SK-N-SH (cell line): ENCODE data around the gene PPIC. TPM values are rescaled to one million over a fixed set of nuclear protein-coding genes. Genes with fewer than 3 reads are reported as not detected.

Source experiments
- CTCF ChIA-PET: fragments of 300-600, 350-600 bp; formaldehyde crosslinking; extraction: SDS; loops from one replicate; lab custom pipeline; 2021; lab: Yijun Ruan, JAX
- POLR2A ChIA-PET: fragments of 350-600 bp; sonication (Branson Sonifier 250); formaldehyde crosslinking; extraction: SDS; loops from one replicate; lab custom pipeline; 2020; ENCODE audit warnings: antibody characterized with exemption, inconsistent platforms; lab: Yijun Ruan, JAX
- DNase-seq: peaks from one replicate; pipeline ENCODE4 v3.0.0; 2012
- H2AFZ ChIP-seq: fragments of 200-600 bp; sonication (generic); 2 replicates; pipeline ENCODE4 v1.8.1; 2016; ENCODE audit warnings: antibody characterized with exemption, mild to moderate bottlenecking, low read depth
- H3F3A ChIP-seq: fragments of 200-600 bp; sonication (generic); replicated peaks from 2 replicates; pipeline ENCODE3; 2016; ENCODE audit warnings: antibody characterized with exemption, mild to moderate bottlenecking; ENCODE audit not compliant: insufficient read depth
- H3K27ac ChIP-seq, 2 experiments: fragments of 200-500 bp in 1 of 2; fragments of 200-600 bp in 1 of 2; sonication (Bioruptor generic) in 1 of 2; sonication (generic), shearing (Covaris generic) in 1 of 2; 2 replicates each; pipeline versions ENCODE4 v1.5.1 to v1.6.1; 2014 to 2016; ENCODE audit warnings: low read depth in 2 of 2, inconsistent platforms in 1 of 2, low read length in 1 of 2, mild to moderate bottlenecking in 1 of 2, mixed read lengths in 1 of 2
- H3K27me3 ChIP-seq: fragments of 200-600 bp; sonication (generic), shearing (Covaris generic); 2 replicates; pipeline ENCODE4 v1.6.1; 2016; ENCODE audit warnings: mixed run types; ENCODE audit not compliant: insufficient read depth
- H3K36me3 ChIP-seq, 2 experiments: fragments of 200-500 bp in 1 of 2; fragments of 200-600 bp in 1 of 2; sonication (Bioruptor generic) in 1 of 2; sonication (generic) in 1 of 2; replicated peaks in 1 of 2; 2 replicates each; pipeline versions ENCODE3 to v1.5.1; 2014 to 2016; ENCODE audit warnings: low read length in 1 of 2, mild to moderate bottlenecking in 1 of 2; ENCODE audit not compliant: insufficient read depth in 2 of 2, control insufficient read depth in 1 of 2
- H3K4me1 ChIP-seq, 2 experiments: fragments of 200-500 bp in 1 of 2; fragments of 200-600 bp in 1 of 2; sonication (Bioruptor generic) in 1 of 2; sonication (generic), shearing (Covaris generic) in 1 of 2; 2 replicates each; pipeline versions ENCODE4 v1.5.1 to v1.6.1; 2014 to 2016; ENCODE audit warnings: low read depth in 1 of 2, low read length in 1 of 2, mixed run types in 1 of 2; ENCODE audit not compliant: insufficient read depth in 2 of 2, control insufficient read depth in 1 of 2
- H3K4me2 ChIP-seq: fragments of 200-600 bp; sonication (generic), shearing (Covaris generic); 2 replicates; pipeline ENCODE4 v1.6.1; 2017; ENCODE audit warnings: mixed run types
- H3K4me3 ChIP-seq, 2 experiments: fragments of 200-500 bp in 1 of 2; fragments of 200-600 bp in 1 of 2; sonication (Bioruptor generic) in 1 of 2; sonication (generic), shearing (Covaris generic) in 1 of 2; 2 replicates each; pipeline versions ENCODE4 v1.5.1 to v1.8.1; 2014 to 2016; ENCODE audit warnings: low read depth in 2 of 2, inconsistent platforms in 1 of 2, low read length in 1 of 2, mild to moderate bottlenecking in 1 of 2, mixed read lengths in 1 of 2, moderate library complexity in 1 of 2
- H3K79me2 ChIP-seq: fragments of 200-600 bp; sonication (generic); 2 replicates; pipeline ENCODE4 v1.8.1; 2017; ENCODE audit warnings: mild to moderate bottlenecking; ENCODE audit not compliant: insufficient read depth
- H3K9ac ChIP-seq: fragments of 200-600 bp; sonication (generic); 2 replicates; pipeline ENCODE4 v1.6.1; 2017; ENCODE audit warnings: mixed run types
- H3K9me2 ChIP-seq: fragments of 200-600 bp; sonication (generic); 2 replicates; pipeline ENCODE4 v1.6.1; 2017; ENCODE audit warnings: mixed run types
- H3K9me3 ChIP-seq: fragments of 200-600 bp; sonication (generic); 2 replicates; pipeline ENCODE4 v1.6.1; 2017; ENCODE audit warnings: mixed run types, mild to moderate bottlenecking, moderate library complexity
- H4K20me1 ChIP-seq: fragments of 200-600 bp; sonication (generic); 2 replicates; pipeline ENCODE4 v1.6.1; 2017; ENCODE audit warnings: mild to moderate bottlenecking, mixed run types; ENCODE audit not compliant: insufficient read depth
- CHD2 ChIP-seq: fragments of 150-350 bp; IDR thresholded peaks from 2 replicates; pipeline ENCODE4 v1.6.1; 2018; ENCODE audit warnings: low read length; ENCODE audit not compliant: partially characterized antibody
- ELF1 ChIP-seq: IDR thresholded peaks from 2 replicates; pipeline ENCODE4 v1.4.0; 2012
- EZH2phosphoT487 ChIP-seq: fragments of 200-600 bp; sonication (generic); IDR thresholded peaks from 2 replicates; pipeline ENCODE4 v1.6.1; 2017; ENCODE audit warnings: low read depth, mixed run types, mild to moderate bottlenecking, antibody characterized with exemption, moderate library complexity, borderline replicate concordance
- FOSL2 ChIP-seq: IDR thresholded peaks from 2 replicates; pipeline ENCODE4 v1.4.0; 2012; ENCODE audit warnings: low read depth, mild to moderate bottlenecking, moderate library complexity, borderline replicate concordance
- FOXJ3 ChIP-seq: sonication (generic); formaldehyde crosslinking; IDR thresholded peaks from 2 replicates; pipeline ENCODE4 v1.5.1; 2020; ENCODE audit warnings: mild to moderate bottlenecking, missing genetic modification reagents
- GABPA ChIP-seq: IDR thresholded peaks from 2 replicates; pipeline ENCODE4 v1.4.0; 2012; ENCODE audit warnings: low read depth, mild to moderate bottlenecking
- GATA2 ChIP-seq: sonication (generic); formaldehyde crosslinking; IDR thresholded peaks from 2 replicates; pipeline ENCODE4 v1.5.0; 2020; ENCODE audit warnings: mild to moderate bottlenecking, missing genetic modification reagents
- JUND ChIP-seq: IDR thresholded peaks from 2 replicates; pipeline ENCODE4 v1.4.0; 2012
- MAX ChIP-seq: IDR thresholded peaks from 2 replicates; pipeline ENCODE4 v1.4.0; 2012; ENCODE audit warnings: low read depth
- NFIC ChIP-seq: IDR thresholded peaks from 2 replicates; pipeline ENCODE4 v1.4.0; 2012; ENCODE audit warnings: borderline replicate concordance
- NRF1 ChIP-seq: IDR thresholded peaks from 2 replicates; pipeline ENCODE4 v1.6.1; 2012; ENCODE audit warnings: low read depth, mild to moderate bottlenecking, low read length
- PBX3 ChIP-seq: IDR thresholded peaks from 2 replicates; pipeline ENCODE4; 2012
- RCOR1 ChIP-seq: fragments of 150-350 bp; IDR thresholded peaks from 2 replicates; pipeline ENCODE4 v1.6.1; 2017; ENCODE audit warnings: antibody characterized with exemption, low read length
- RFX5 ChIP-seq: IDR thresholded peaks from 2 replicates; pipeline ENCODE4 v1.6.1; 2012; ENCODE audit warnings: mild to moderate bottlenecking, improper control_type of control experiment, low read length
- RXRA ChIP-seq: IDR thresholded peaks from 2 replicates; pipeline ENCODE4 v1.4.0; 2012; ENCODE audit warnings: low read depth, mild to moderate bottlenecking, borderline replicate concordance
- TEAD4 ChIP-seq: IDR thresholded peaks from 2 replicates; pipeline ENCODE4 v1.4.0; 2012; ENCODE audit warnings: mild to moderate bottlenecking, borderline replicate concordance; ENCODE audit not compliant: insufficient read depth
- USF1 ChIP-seq: IDR thresholded peaks from 2 replicates; pipeline ENCODE4 v1.4.0; 2012; ENCODE audit warnings: low read depth, borderline replicate concordance
- WGBS: methylation state at CpG from one replicate; pipeline ENCODE4 v1.1.6; 2017; ENCODE audit warnings: low lambda C conversion rate; 5-methylcytosine and 5-hydroxymethylcytosine counted together
- polyA plus RNA-seq, 3 experiments: library from polyadenylated mRNA; depleted of rRNA; stranded (reverse); fragments of >200 nt; gene quantifications; 2 replicates each; pipeline ENCODE4 v1.2.3, GENCODE V29; 2012

Gene PPIC
- polyA plus RNA-seq, 1 of the 3 experiments (the other 2 are of a cell fraction): 55.1 TPM

DNA sequence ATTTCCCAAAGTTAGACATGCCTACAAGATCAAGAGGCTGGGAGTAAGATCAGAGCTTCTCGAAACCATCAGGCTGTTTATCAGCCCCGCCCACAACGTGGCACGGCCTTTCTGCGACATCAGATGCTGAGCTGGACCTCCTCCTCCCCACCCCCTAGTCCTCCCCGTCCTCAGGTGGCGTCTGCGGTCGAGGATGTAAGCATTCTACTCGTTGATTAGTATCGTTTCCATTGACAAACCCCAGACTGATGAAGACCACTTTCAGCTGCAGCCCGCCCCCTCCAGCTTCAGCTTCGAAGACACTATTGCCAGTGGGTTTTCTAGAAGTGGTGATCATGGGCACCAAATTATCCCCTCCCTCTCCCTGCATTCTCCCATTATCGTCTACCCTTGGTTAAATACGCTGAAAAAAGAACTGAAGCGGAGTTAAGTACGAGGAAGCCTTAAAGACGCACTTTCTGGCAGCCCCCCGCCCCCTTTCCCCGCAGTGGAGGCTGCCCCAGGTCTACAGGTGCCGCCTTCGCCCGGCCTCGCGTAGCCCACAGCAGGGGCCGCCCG is 1.1 kb downstream of the PPIC start:
- H3K9me3 ChIP-seq: no peaks in the 10 kb centered on the region
- H3K9ac ChIP-seq: peak overlapping the region; percentile 69; the same call in 1 of the 2 replicates
- H3K4me3 ChIP-seq: peak overlapping the region; percentile 72 to 83
- WGBS: 23% methylated on average over 25 of the region's 27 CpGs
- POLR2A ChIA-PET: no interaction called here
- H3F3A ChIP-seq: peaks cover 13% of the 10 kb centered on the region
- CTCF ChIA-PET: no interaction called here
- H4K20me1 ChIP-seq: no peaks in the 10 kb centered on the region; the same call in 1 of the 2 replicates
- peak overlapping the region; percentile 90; the same call in 1 of the 2 replicates for H2AFZ ChIP-seq
- H3K4me1 ChIP-seq: peaks cover 0 to 6% of the 10 kb centered on the region in 2 experiments; a peak in 2 of 4 replicates
- no peaks in the 10 kb centered on the region for H3K36me3 ChIP-seq
- H3K4me2 ChIP-seq: peak overlapping the region; percentile 83
- no peaks in the 10 kb centered on the region for H3K79me2 ChIP-seq
- H3K27me3 ChIP-seq: no peaks in the 10 kb centered on the region
- DNase-seq: peak; percentile 35
- peak overlapping the region in 1 of 2 experiments; percentile 68; a peak in 1 of 4 replicates for H3K27ac ChIP-seq
- no peaks in the 10 kb centered on the region for H3K9me2 ChIP-seq
- no peak for TF ChIP-seq NRF1
- no peak for TF ChIP-seq ELF1
- no peak for TF ChIP-seq USF1
- no peak for TF ChIP-seq GABPA
- TF ChIP-seq FOXJ3 (CRISPR knock-in tag): no peak
- no peak for TF ChIP-seq CHD2
- no peak for TF ChIP-seq TEAD4
- no peak for TF ChIP-seq RFX5
- TF ChIP-seq JUND: no peak

GRCh38 chr5:123033157-123033671 is 3.3 kb downstream of the PPIC start:
- no peak overlapping the region for H2AFZ ChIP-seq
- CTCF ChIA-PET: interaction anchor here (1.0 to 1.5 kb wide), 3 partner anchors 10 to 137 kb away, joined by 3 to 5 read pairs (median 4); no protein-coding TSS in a partner anchor
- no peak for DNase-seq

More at GRCh38 chr5:123033157-123033671, 3.3 kb downstream of the PPIC start:
- Histone ChIP-seq H3K9me2 (no peaks in the 10 kb centered on the region), H3K9ac (no peak overlapping the region), H3F3A (peaks cover 13% of the 10 kb centered on the region), H3K4me1 (peaks cover 0 to 6% of the 10 kb centered on the region in 2 experiments; a peak in 2 of 4 replicates), H3K36me3 (peaks cover 2 to 8% of the 10 kb centered on the region in 2 experiments), H3K27me3 (no peaks in the 10 kb centered on the region), H4K20me1 (no peaks in the 10 kb centered on the region; the same call in 1 of the 2 replicates), H3K4me3 (no peak overlapping the region), H3K9me3 (no peaks in the 10 kb centered on the region), H3K4me2 (no peak overlapping the region), H3K79me2 (no peaks in the 10 kb centered on the region), H3K27ac (no peak overlapping the region)
- 96% methylated on average over 6 of the region's 6 CpGs for WGBS
- POLR2A ChIA-PET: no interaction called here
- TF ChIP-seq USF1: no peak
- TF ChIP-seq PBX3: no peak
- TF ChIP-seq JUND: no peak
- TF ChIP-seq GABPA: no peak
- TF ChIP-seq MAX: no peak
- TF ChIP-seq NRF1: no peak
- TF ChIP-seq RCOR1: no peak
- TF ChIP-seq EZH2phosphoT487: no peak
- no peak for TF ChIP-seq RXRA
- no peak for TF ChIP-seq NFIC
- no peak for TF ChIP-seq GATA2
- TF ChIP-seq FOSL2: no peak
